OCI-LY3 (cell line): Measurements from ENCODE around the gene TRA2B.

Experiments
- EZH2phosphoT487 ChIP-seq: fragments of 200-600 bp; shearing (Covaris generic); IDR thresholded peaks from 2 replicates; pipeline ENCODE4 v1.6.1; 2018; ENCODE audit warnings: antibody characterized with exemption, mixed run types, low read depth
- TF ChIP-seq, protein P1 (sequence below): fragments of 200-600, 300-600 bp; sonication (generic); IDR thresholded peaks from 2 replicates; pipeline ENCODE4 v1.5.1; 2014; ENCODE audit warnings: antibody characterized with exemption, low read length, low read depth

DNA sequence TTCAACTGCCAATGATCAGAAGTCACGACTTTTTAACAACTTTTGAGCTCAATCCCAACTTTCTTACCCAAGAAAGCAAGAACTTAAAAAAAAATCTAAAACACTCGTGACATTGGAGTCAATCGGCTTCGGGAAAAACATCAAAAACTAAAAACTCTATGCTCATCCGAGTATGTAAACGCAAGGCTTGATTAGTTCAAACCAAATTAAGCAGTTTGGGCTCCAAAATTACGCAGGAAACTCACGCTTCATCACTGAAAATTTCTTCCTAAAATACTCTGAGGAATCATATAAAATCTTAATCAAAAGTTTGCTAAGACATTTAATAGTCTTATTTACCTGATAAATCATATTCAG, 1.6 kb downstream of the TRA2B start:
- TF ChIP-seq, protein P1, sequence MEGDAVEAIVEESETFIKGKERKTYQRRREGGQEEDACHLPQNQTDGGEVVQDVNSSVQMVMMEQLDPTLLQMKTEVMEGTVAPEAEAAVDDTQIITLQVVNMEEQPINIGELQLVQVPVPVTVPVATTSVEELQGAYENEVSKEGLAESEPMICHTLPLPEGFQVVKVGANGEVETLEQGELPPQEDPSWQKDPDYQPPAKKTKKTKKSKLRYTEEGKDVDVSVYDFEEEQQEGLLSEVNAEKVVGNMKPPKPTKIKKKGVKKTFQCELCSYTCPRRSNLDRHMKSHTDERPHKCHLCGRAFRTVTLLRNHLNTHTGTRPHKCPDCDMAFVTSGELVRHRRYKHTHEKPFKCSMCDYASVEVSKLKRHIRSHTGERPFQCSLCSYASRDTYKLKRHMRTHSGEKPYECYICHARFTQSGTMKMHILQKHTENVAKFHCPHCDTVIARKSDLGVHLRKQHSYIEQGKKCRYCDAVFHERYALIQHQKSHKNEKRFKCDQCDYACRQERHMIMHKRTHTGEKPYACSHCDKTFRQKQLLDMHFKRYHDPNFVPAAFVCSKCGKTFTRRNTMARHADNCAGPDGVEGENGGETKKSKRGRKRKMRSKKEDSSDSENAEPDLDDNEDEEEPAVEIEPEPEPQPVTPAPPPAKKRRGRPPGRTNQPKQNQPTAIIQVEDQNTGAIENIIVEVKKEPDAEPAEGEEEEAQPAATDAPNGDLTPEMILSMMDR, result no peak
- TF ChIP-seq EZH2phosphoT487, result no peak
